Measurements from ENCODE around the gene OTUD6A.

OTUD6A gene
- 0 reads per million in 2 donors for total RNA-seq

- DNase-seq: no peak
These were observed at the start of gene OTUD6A for GRCh38 chrX:70062076-70062475. OTUD6A (plus strand) TSS chrX:70062457; CDS start chrX:70062525, 68 bp downstream.

- no peak for DNase-seq
These were observed 49.5 kb upstream of the OTUD6A start for GRCh38 chrX:70012756-70013155.

GRCh38 chrX:70013466-70014381 lies 48.5 kb upstream of the OTUD6A start:
- DNase-seq: no peak

- DNase-seq: peak in 1 of 5 experiments; percentile 2
These were observed 45.7 kb upstream of the OTUD6A start for GRCh38 chrX:70016513-70016912.

GRCh38 chrX:70022616-70023015 lies 39.6 kb upstream of the OTUD6A start:
- no peak for DNase-seq

- DNase-seq: no peak
These were observed 36.8 kb upstream of the OTUD6A start for GRCh38 chrX:70025464-70025863.

- DNase-seq: no peak
These were observed 36.0 kb upstream of the OTUD6A start for GRCh38 chrX:70026112-70026850.

GRCh38 chrX:70026851-70027200 lies 35.4 kb upstream of the OTUD6A start:
- DNase-seq: no peak

GRCh38 chrX:70029863-70030262 lies 32.4 kb upstream of the OTUD6A start:
- DNase-seq: no peak

GRCh38 chrX:70030301-70030767 lies 31.9 kb upstream of the OTUD6A start:
- DNase-seq: peak in 2 of 5 experiments; percentile 16 to 56

- DNase-seq: no peak
These were observed 29.5 kb upstream of the OTUD6A start for GRCh38 chrX:70032792-70033191.

- peak in 1 of 5 experiments; percentile 30 for DNase-seq
These were observed 28.8 kb upstream of the OTUD6A start for GRCh38 chrX:70033348-70034051.

- no peak for DNase-seq
These were observed 27.6 kb upstream of the OTUD6A start for GRCh38 chrX:70034646-70035045.

GRCh38 chrX:70038515-70038914 lies 23.7 kb upstream of the OTUD6A start:
- DNase-seq: no peak

- no peak for DNase-seq
These were observed 23.3 kb upstream of the OTUD6A start for GRCh38 chrX:70038951-70039350.

GRCh38 chrX:70039758-70040157 lies 22.5 kb upstream of the OTUD6A start:
- no peak for DNase-seq

GRCh38 chrX:70041993-70042392 lies 20.3 kb upstream of the OTUD6A start:
- no peak for DNase-seq

GRCh38 chrX:70042399-70043371 lies 19.6 kb upstream of the OTUD6A start:
- DNase-seq: no peak

- DNase-seq: no peak
These were observed 18.6 kb upstream of the OTUD6A start for GRCh38 chrX:70043685-70044084.

GRCh38 chrX:70044541-70045245 lies 17.6 kb upstream of the OTUD6A start:
- no peak for DNase-seq

GRCh38 chrX:70046978-70047377 lies 15.3 kb upstream of the OTUD6A start:
- no peak for DNase-seq

All from T-helper 2 cell (primary cell).